Left renal cortex interstitium (tissue), 4 donors: ENCODE data around the gene ABHD16A. TPM values are rescaled to one million over a fixed set of nuclear protein-coding genes. Genes with fewer than 3 reads are reported as not detected.

Experiments
- DNase-seq, 4 donors: peaks; one replicate each; pipeline ENCODE4 v3.0.0-alpha.2; 2013; ENCODE audit warnings: low read depth in 4 of 4, low spot score in 2 of 4, missing footprints in 1 of 4
- polyA plus RNA-seq, 4 donors: library from polyadenylated mRNA; unstranded; fragments of 120-200 nt; gene quantifications; one replicate each; pipeline ENCODE4 v1.2.1, GENCODE V29; 2013; ENCODE audit not compliant: insufficient read length in 4 of 4

The ABHD16A gene
- 10 to 100 TPM; 54.3 to 74.8 (median 61.5) TPM for polyA plus RNA-seq

GRCh38 chr6:31702819-31703716 lies at the start of gene ABHD16A:
ABHD16A (minus strand) TSS chr6:31703324; CDS start chr6:31703281, 43 bp downstream.
- peak; percentile 91 to 98 (median 96) for DNase-seq

GRCh38 chr6:31752739-31753319 lies 49.7 kb upstream of the ABHD16A start:
- DNase-seq: no peak

DNA sequence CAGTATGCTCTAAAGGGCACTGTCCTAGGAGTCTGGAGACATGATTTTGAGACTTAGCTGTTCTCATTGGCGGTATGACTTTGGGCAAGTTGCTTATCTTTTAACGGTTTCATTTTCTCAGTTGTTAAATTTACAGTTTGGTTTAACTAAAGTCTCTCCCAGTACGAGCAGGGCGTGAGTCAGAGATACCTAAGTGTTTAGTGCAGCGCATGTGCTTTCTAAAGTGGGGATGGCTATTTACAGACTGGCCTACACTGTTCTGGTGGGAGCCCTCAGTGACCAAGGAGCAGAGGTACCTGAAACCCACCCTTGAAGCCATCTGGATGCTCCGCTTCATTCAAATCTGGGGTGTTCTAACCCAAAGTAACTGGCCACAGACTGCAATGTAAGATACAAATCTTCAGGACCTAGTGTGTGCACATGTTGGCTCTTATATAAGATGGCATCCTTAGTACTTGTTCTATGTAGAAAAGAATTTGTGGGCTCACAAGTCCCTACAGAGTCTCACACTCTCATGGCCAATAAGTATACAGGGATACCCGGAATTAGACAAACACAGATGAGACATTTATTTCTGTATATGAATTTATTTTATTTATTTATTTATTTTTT lies 47.4 kb upstream of the ABHD16A start:
- DNase-seq: no peak

- no peak for DNase-seq
Observed at GRCh38 chr6:31749301-31750036, 46.3 kb upstream of the ABHD16A start.

- no peak for DNase-seq
Observed at GRCh38 chr6:31744422-31744821, 41.3 kb upstream of the ABHD16A start.

DNA sequence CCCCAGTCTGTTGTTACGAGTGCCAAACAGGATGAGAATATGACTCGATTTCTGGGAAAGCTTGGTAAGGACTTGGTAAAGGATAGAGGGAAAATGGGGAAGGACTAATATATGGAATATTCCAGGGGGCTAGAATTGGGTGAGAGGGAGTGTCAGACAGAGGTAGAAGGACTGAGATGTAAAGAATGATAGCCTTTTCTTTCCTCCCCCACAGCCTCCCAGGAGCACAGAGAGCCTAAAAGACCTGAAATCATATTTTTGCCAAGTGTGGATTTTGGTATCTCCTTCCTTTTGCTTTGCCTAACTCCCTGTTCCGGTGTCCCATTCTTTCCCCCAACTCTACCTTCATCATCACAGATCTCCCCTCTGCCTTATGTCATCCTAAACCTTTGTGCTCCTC lies 39.8 kb upstream of the ABHD16A start:
- DNase-seq: no peak

DNA sequence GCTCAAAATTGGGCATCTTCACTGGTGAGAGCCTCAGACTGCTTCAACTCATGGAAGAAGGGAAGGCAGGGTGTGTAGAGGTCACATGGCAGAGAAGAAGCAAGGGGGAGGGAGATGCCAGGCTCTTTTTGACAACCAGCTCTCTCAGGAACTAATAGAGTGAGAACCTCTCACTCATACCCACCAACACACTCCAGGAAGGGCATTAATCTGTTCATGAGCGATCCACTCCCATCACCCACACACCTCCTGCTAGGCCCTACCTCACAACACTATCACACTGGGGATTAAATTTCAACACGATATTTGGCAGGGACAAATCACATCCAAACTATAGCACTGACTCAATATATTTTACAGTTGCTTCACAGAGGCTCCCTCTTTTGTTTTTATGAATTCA lies 38.7 kb upstream of the ABHD16A start:
- no peak for DNase-seq

- DNase-seq: no peak
Observed at GRCh38 chr6:31740397-31741223, 37.5 kb upstream of the ABHD16A start.

- DNase-seq: peak; percentile 96 to 100 (median 98)
Observed at GRCh38 chr6:31739639-31740396, 36.7 kb upstream of the ABHD16A start, which contains the start of gene MSH5. MSH5 (plus strand) TSS chr6:31740005; CDS start chr6:31740467, 462 bp downstream.

GRCh38 chr6:31737991-31738979 lies 35.2 kb upstream of the ABHD16A start:
- DNase-seq: peak in 3 of 4 donors; percentile 62 to 79 (median 72)

DNA sequence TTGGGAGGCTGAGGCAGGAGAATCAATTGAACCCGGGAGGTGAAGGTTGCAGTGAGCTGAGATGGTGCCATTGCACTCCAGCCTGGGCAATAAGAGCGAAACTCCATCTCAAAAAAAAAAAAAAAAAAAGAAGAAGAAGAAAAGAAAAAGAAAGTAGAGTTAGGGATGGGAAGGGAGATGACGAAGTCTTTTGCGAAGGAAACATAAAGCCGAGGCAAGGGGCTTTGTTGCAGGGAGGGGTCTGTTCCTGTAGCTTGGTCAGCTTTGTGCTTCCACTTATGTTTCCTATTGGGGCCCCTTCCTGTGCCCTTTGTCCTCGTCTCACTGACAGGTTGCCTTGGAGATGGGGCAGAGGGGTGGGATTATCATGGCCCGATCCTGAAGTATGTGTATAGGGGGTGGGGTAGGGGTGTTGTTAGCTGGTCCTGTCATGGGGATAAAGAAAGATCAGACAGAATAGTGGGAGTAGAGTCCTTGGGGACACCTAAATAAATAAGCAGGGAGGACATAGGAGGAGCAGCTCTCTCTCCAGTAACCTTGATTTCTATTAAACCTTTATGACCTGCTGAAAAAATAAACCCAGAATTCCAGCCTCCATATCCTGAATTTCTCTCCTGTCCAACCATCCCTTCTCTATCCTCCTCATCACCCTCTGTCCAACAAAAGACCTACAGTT lies 34.3 kb upstream of the ABHD16A start:
- peak in 3 of 4 donors; percentile 62 to 70 (median 67) for DNase-seq

DNA sequence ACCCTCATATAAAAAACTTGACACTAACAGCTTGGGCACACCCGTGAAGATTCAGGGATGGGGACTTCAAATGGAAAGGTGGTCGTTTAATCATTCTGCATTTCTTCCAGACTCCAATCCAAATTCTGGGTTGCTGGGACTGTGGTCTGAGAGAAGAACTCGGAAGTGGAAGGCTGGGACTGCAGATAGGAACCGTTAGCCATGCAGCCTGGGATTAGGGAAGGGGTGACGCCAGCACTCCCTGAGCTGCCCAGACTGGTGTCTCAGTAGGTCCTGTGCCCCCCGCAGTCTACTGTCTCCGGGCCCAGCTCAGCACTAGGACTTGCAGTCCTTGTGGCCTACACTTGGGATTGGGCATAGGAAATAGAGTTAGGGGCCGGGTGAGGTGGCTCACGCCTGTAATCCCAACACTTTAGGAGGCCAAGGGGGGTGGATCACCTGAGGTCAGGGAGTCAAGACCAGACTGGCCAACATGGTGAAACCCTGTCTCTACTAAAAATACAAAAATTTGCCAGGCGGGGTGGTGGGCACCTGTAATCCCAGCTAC lies 33.7 kb upstream of the ABHD16A start:
- DNase-seq: no peak

DNA sequence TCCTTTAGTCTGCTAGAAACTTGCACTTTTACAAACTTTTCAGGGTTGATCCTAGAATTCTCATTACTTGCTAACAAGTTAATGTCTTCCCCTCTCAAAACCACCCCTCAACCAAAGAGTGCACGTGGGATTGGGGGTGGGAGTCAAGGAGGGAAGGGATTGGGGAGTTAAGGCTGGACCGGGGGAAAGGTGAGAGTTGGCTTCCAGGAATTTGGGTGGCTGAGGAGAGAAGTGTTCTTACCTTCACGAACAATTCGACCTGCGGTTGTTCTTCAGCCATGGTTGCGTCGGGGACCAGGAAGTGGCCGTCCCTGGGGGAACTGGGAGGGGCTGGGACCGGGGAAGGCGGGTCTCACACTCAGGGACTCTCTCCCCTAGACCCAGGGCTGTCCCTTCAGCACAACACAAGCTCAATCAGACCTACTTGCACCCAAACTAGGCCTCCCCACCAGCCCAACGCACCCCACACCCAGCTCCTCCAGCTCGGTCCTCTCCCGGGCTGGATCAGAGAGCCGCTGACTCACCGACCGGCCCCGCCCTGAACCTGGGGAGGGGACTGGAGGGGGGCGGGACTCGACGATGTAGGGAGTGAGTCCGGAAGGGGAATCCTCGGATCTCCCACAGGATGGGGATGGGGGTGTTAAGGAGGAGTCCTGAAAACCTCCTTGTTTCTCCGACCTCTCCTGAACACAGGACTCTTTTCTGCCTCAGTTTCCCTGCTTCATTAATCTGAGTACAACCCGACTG lies 33.1 kb upstream of the ABHD16A start, which contains the start of gene CLIC1:
TSS of gene CLIC1 (minus strand) at position 510 of the 747 bp plus-strand sequence. CDS start at position 280, 230 bp downstream.
- peak in 3 of 4 donors; percentile 67 to 76 (median 71) for DNase-seq

GRCh38 chr6:31734821-31735406 lies 31.8 kb upstream of the ABHD16A start:
- DNase-seq: no peak

GRCh38 chr6:31734247-31734820 lies 31.2 kb upstream of the ABHD16A start:
- DNase-seq: no peak
